SKM-1 (cell line): ENCODE results near the gene COX6B2.

Experiments
- DNase-seq: peaks from one replicate; lab custom pipeline; 2025; ENCODE audit not compliant: unreplicated experiment; lab: John Stamatoyannopoulos, UW

COX6B2 gene

DNA sequence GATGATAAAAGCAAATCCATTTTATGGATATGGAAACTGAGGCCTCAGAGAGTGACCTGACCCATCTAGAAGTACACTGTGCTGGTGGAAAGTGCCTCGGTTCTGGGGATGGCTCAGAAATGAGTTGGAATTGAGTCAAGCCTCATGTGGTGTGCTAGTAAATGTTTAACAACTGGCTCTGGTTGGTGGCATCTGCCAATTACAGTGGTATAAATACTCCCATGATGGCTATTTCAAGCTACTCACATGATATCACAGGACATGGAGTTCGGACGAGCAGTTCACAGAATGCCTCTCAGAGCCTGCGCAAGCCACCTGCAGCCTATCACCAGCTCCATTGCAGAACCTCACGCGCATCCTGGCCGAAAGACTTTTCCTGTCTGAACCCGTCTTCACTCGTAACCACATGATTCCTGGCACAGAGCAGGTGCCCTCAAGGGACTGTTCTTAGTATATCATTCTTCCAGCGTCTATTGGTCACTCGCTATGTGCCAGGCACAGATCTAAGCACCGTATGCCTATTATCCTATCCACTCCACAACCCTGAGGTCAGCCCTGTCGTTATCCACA lies 38.5 kb downstream of the COX6B2 start:
- no peak for DNase-seq

DNA sequence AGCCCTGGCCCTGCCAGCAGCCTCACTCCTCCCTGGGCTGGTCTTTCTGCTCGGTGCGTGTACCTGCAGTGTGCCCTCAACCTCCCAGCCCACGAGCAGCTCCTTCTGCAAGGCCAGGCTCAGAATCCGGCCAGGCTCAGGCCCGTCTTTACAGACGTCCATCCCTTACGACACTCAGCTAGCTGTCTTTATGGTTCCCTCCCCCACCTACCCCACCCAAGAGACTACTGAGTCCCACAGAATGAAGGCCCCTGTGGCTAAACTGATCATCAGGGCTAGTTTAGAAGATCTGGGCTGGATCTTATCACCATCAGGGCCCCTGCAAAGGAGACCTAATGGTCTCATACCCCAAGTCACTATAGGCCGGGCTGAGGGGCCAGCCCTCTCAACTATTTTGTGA lies 40.1 kb downstream of the COX6B2 start:
- no peak for DNase-seq

DNA sequence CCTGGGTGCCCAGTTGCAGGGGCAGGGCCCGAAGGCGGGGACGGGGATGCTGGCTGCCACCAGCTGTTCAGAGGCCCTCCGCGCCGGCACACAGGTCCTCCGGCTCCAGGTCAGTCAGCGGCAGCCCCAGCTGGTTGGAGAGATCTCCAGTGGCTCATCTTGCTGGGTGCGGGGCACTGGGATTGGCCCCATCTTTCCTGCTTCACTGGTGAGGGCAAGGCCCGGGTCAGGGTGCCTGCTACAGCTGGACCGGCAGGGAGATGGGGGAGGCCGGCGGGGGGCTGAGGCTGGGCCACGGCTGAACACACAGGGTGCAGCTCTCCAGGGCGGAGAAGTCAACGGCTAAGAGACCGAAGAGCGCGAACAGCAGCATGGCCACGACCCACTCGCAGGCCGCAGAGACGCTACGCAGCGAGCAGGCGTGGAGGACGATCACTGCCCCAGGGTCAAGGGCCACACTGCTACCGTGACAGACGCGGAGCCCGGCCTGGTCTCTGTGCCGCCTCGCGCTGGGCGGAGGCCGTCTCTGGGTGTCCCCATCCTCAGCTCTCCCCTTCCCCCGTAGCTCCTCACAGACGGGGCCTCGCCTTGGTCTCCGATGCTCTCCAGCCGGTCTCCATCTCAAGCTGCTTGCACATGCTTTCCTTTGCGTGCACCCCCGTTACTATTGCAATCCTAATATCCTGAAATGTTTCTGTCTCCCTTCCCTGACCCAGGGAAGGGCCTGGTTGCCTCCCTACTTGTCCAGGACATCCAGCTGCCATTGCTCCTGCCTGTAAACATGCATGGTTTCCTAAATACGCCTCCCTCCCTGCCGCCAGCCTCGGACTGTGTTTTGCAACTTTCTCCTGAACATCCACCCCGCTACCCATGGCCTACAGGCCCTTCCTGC lies 41.7 kb downstream of the COX6B2 start:
- DNase-seq = no peak

DNA sequence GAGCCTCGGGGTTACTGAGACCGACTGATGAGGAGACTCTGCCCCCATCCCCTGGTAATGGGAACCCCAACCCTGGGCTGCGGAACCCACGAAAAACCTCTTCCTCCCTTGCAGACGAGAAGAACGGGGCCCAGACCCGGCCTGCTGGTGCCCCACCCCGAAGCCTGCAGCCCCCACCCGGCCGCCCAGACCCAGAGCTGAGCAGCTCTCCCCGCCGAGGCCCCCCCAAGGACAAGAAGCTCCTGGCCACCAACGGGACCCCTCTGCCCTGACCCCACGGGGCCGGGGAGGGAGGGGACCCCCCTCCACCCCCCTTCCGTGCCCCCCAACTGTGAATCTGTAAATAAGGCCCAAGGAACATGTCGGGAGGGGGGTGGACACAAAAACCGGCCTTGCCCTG lies 42.7 kb downstream of the COX6B2 start:
- DNase-seq = no peak

DNA sequence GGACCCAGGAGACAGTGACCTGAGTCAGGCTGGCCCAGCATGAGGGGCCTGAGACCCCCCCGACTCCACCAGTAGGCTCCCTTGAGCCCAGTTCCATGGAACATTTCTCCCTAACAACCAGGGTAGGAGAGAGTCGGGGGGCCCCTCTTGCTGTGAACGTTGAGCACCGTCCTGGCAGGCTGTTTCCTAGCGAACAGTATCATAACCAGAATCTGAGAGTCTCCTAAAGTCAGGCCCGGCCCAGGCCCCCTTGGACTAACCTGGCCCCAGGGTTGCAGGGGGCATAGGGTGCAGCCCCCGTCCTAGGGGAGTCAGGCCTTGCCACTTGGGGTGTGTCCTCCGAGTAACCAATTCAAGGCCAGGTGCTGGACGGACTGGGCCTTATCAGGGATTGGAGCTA lies 43.1 kb downstream of the COX6B2 start:
- DNase-seq = no peak

DNA sequence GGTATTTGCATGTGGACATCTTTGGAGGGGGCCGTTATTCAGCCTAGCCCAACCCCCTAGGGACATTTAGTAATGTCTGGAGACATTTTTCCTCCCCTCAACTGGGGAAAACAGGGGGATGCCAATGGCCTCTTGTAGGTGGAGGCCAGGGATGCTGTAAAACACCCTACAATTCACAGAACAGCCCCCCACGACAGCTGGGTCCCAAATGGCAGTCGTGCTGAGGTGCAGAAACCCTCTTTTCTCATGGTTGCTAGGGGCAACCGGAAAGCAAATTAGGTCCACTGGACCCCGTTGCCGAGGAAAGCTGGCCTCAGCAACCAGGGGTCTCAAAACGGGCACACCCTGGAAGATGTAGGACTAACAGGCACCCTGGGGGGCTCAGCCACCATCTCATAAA lies 44.0 kb downstream of the COX6B2 start:
- DNase-seq = no peak

DNA sequence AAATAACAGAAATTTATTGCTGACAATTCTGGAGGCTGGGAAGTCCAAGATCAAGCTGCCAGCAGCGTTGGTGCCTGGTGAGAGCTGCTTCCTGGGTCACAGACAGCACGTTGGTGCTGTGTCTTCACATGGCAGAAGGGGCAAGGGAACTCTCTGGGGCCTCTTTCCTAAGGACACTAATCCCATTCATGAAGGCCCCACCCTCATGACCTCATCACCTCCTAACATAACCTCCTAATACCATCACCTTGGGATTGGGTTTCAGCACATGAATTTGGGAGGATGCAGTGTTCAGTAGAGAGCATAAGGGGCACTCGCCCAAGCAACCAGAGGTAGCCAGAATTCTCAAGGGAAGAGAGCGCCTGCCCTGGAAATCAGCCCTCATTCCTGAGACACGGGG lies 45.1 kb downstream of the COX6B2 start:
- no peak for DNase-seq

DNA sequence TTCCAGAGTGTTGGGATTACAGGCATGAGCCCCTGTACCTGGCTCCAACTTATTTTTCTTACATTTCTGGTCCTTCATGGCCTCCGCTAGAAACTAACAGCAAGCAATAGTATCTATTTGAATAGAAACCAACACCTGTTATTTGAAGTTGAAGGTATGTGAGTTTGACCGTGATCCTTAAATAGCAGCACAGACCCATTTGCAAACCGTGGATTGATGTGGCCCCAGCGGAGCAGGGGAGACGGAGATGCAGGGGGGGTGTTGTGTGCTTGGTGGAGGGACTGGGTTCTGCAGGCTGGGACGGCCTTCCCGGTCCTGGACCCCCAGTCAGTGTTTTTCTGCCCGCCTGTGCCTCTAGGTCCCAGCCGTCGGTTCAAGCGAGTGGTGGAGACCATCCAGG lies 46.2 kb downstream of the COX6B2 start:
- no peak for DNase-seq

DNA sequence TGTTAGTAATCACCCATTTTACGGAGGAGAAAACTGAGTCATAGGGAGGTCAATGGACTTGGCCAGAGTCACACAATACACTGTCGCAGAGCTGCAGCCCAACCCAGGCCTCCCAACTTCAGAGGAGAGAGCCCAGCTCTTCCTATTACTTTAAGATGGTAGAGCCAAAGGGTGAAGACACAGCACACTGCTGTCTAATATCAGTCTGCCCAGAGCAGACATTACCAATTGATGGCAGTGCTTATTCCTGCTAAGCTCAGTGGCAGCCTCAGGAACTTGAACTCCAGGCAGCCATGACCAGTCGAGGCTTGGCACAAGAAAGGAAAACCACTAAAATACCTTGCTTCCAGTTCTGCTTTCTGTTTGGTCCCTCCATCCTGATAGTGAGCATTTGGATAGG lies 47.8 kb downstream of the COX6B2 start:
- DNase-seq = no peak

DNA sequence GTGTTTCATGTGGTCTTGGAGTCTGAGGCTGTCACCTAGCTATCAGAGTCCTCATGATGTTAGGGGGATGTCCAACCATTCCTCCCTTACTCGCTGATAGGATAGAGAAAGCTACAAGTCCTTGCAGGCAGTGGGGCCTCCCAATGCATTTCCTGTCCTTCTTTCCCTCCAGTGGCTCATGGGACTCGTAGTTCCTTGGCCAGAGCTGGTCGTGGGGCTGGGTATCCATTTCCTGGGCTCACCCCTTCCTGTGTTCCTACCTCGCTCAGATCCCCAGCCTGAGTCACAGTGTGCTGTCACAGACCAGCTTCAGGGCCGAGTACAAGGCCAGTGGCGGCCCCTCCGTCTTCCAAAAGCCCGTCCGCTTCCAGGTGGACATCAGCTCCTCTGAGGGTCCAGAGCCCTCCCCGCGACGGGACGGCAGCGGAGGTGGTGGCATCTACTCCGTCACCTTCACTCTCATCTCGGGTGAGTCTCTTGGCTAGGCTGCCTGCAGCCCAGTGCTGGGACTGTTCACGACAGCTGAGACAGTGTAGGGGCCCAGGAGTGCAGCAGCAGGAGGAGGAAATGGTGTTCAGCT lies 48.4 kb downstream of the COX6B2 start:
- no peak for DNase-seq

DNA sequence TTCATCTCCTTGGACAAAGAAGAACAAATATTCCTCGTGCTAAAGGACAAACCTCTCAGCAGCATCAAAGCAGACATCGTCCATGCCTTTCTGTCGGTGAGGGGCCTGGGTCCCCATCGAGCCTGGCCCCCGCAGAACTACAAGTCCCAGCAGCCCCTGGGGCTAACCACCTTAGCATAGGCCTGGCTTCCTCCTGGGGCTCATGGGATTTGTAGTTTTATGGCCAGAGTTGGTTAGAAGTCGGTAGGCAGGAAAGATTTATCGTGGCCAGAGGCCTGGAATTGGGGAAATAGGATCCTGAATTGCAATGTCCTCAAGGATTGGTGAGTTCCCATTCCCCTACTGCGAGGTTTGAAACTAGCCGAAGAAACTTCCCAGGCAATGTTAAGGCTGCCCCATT lies 49.0 kb downstream of the COX6B2 start:
- no peak for DNase-seq

DNA sequence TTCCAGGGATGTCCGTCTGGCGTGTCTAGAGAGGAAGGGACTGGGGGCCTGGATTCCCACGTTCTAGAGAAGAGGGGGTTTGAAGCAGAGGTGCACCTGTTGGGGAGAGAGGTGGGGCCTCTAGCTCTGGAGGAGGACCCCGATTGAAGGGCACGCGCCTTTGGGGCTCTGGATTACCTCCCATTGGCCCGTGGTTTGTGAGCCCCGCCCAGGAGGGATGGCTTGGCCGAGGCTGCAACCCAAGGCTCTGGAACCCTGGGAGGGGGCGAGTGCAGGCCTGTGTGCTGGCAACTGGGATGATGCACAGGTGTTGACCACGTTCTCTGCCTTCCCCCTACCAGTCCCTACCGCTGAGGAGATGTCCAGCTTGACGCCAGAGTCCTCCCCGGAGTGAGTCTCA lies 49.5 kb downstream of the COX6B2 start:
- DNase-seq = no peak

DNA sequence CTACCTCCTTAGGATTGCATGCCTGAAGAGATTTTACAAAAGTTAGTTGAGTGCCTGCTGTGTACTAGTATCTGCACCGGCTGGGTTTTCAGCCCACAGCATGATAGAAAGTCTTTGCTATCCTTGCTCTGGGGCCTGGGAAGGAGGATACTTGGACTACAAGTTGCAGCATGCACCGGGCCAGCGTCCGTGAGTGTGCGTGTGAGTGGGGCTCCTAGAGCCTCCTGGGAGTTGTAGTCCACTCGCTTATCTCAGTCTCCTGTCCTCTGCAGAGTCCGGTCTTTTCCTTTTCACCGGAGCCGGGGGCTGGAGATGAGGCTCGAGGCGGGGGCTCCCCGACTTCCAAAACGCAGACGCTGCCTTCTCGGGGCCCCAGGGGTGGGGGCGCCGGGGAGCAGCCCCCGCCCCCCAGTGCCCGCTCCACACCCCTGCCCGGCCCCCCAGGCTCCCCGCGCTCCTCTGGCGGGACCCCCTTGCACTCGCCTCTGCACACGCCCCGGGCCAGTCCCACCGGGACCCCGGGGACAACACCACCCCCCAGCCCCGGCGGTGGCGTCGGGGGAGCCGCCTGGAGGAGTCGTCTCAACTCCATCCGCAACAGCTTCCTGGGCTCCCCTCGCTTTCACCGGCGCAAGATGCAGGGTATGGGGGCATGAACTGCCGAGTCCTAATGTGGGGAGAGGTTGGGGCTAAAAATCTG lies 50.1 kb downstream of the COX6B2 start:
- no peak for DNase-seq

DNA sequence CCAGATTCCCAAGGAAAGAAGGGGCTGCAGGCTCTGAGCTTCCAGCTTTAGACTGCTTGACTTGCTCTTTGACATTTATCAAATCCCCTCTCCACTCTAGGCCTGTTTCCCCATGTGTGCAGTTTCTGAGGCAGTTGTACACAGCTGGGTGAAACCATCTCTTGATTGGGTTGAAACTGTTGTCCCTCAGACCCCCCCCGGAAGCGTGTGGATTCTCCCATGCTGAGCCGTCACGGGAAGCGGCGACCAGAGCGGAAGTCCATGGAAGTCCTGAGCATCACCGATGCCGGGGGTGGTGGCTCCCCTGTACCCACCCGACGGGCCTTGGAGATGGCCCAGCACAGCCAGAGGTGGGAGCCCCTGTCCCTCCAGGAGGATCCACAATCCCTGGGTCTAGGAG lies 51.0 kb downstream of the COX6B2 start:
- DNase-seq = no peak

DNA sequence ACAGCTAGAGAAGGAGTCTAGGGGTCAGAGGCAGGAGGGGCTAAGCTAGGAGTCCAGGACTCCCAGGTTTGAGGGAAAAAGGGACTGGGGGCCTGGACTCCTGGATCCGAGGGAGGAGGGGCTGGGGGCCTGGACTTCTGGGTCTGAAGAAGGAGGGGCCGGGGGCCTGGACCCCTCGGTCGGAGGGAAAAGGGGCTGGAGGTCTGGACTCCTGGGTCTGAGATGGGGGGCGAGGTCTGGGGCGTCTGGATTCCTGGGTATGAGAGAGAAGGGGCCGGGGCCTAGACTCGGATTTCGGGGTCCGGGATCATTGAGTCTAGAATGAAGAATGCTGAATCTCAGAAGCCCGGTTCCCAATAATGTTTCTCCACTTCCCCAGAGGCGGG lies 52.2 kb downstream of the COX6B2 start:
- no peak for DNase-seq

DNA sequence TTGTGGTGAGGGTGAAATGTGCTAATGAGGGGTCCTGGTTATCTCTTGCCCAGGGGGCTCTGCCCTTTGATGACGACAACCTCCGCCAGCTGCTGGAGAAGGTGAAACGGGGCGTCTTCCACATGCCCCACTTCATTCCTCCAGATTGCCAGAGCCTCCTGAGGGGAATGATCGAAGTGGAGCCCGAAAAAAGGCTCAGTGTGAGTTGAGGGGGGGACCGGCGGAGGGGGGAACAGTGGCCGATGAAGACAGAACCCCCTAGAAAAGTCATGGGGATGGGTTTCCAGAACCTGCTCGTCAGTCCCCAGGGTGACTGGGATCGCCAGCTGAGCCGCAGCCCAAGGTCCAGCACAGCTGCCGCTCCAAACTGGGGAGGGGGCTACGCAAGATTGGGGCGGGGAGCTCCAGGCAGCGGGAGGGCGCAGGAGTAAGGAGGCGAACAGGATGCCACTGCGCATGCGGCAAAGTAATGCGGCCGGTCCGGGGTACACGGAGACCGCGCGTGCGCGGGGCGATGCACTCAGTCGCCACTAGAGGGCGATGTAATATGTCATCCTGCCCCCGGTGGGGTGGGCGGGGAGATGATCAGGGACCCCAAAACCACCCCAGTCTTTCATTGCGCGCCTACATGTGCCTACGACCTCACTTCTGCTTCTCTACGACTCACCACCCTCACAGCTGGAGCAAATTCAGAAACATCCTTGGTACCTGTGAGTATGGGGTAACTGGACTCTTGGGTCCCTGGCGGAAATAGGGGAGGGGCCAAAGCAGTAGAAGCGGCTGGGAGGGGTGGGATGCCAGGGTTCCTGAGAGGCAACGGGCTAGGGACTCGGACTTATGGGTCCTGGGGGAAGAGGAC lies 52.8 kb downstream of the COX6B2 start:
- peak; percentile 20 for DNase-seq

DNA sequence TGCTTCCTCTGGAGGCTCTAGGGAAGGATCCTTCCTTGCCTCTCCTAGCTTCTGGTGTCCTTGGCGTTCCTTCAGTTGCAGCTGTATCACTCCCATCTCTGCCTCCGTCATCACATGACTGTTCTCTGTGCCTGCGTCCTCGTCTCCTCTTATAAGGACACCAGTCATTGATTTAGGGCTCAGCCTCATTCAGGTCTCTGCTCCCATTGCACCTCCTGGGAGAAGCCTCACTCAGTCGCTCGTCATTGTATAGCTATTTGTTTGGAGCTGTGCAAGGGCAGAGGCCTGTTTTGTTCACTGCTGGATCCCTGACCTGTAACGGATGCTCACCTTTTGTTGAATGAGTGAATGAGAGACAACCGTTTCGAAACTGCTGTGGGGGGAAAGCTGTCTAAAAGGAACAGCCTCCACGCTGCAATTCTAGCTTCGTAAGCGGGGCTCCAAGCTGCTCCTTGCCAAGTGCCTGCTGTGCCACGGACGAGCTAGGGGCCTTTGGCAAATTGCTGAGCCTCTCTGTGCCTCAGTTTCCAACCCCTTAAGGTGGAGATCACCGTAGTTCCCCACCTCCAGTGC lies 53.5 kb downstream of the COX6B2 start:
- no peak for DNase-seq

DNA sequence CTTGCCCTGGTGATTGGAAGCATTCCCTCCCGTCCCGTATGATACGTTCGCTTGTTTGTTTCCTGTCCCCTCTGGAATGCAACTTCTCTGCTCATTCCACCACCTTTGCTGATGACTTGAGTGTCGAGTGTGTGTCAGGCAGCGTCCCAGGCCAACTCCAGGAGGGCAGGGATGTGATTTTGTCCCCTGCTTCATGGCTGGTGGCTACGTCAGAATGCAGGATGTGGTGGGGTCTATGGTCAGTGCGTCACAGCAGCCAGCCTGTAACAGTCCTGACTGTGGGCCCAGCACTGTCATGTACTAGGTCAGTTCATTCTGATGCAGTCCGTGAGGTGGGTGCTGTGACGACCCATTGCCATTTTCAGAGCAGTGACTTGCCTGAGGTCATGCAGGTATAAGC lies 54.5 kb downstream of the COX6B2 start:
- no peak for DNase-seq
